ENCODE data around the gene SLC9A9. TPM values are rescaled to one million over a fixed set of nuclear protein-coding genes. Genes with fewer than 3 reads are reported as not detected.
A peak's percentile ranks its signal among the peaks of the same experiment; 100 is the strongest.

Gene SLC9A9
- total RNA-seq, 1 donor from 2014 or later = 3.5 TPM

- H3K27me3 Mint-ChIP-seq (ENCODE audit: unreplicated experiment) = no peaks in the 10 kb centered on the region
- TF ChIP-seq, protein P1, sequence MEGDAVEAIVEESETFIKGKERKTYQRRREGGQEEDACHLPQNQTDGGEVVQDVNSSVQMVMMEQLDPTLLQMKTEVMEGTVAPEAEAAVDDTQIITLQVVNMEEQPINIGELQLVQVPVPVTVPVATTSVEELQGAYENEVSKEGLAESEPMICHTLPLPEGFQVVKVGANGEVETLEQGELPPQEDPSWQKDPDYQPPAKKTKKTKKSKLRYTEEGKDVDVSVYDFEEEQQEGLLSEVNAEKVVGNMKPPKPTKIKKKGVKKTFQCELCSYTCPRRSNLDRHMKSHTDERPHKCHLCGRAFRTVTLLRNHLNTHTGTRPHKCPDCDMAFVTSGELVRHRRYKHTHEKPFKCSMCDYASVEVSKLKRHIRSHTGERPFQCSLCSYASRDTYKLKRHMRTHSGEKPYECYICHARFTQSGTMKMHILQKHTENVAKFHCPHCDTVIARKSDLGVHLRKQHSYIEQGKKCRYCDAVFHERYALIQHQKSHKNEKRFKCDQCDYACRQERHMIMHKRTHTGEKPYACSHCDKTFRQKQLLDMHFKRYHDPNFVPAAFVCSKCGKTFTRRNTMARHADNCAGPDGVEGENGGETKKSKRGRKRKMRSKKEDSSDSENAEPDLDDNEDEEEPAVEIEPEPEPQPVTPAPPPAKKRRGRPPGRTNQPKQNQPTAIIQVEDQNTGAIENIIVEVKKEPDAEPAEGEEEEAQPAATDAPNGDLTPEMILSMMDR (IDR thresholded peaks at IDR 0.05) = no peak
- H3K4me1 Mint-ChIP-seq (ENCODE audit: unreplicated experiment) = peaks cover 28% of the 10 kb centered on the region
- H3K27ac Mint-ChIP-seq (ENCODE audit: unreplicated experiment) = peak overlapping the region; percentile 71
- peaks cover 4% of the 10 kb centered on the region for H3K36me3 Mint-ChIP-seq (ENCODE audit: unreplicated experiment)
- DNase-seq (ENCODE audit: extremely low spot score, unreplicated experiment) = no peak
- no peaks in the 10 kb centered on the region for H3K9me3 Mint-ChIP-seq (ENCODE audit: unreplicated experiment)
- H3K4me3 Mint-ChIP-seq (ENCODE audit: unreplicated experiment) = no peak overlapping the region
Observed at GRCh38 chr3:143657391-143657790, 190.9 kb downstream of the SLC9A9 start.

DNA sequence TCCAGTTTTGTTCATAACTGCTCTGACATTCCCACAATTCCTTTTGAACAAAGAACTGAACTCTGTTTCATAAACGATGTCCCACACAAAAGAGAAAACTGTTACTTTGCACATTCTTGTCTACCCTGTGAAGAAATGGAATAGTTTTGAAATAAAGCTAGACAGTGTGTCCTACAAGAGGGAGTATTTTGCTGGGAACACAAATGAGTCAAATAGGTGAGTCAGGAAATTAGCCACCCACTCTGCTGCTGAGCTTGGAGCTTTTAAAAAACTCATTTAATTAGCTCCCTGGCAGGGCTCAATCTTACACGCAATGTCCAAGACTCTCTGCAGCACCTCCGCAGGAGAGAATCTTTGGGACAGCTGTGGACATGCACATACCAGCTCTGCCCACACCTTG is 193.4 kb downstream of the SLC9A9 start:
- Mint-ChIP-seq H3K9me3 (ENCODE audit: unreplicated experiment) (no peaks in the 10 kb centered on the region), H3K27ac (ENCODE audit: unreplicated experiment) (no peak overlapping the region), H3K27me3 (ENCODE audit: unreplicated experiment) (no peaks in the 10 kb centered on the region), H3K36me3 (ENCODE audit: unreplicated experiment) (peaks cover 2% of the 10 kb centered on the region), H3K4me1 (ENCODE audit: unreplicated experiment) (peaks cover 37% of the 10 kb centered on the region), H3K4me3 (ENCODE audit: unreplicated experiment) (no peak overlapping the region)
- TF ChIP-seq, protein P1 (IDR thresholded peaks at IDR 0.05) = no peak
- no peak for DNase-seq (ENCODE audit: extremely low spot score, unreplicated experiment)

DNA sequence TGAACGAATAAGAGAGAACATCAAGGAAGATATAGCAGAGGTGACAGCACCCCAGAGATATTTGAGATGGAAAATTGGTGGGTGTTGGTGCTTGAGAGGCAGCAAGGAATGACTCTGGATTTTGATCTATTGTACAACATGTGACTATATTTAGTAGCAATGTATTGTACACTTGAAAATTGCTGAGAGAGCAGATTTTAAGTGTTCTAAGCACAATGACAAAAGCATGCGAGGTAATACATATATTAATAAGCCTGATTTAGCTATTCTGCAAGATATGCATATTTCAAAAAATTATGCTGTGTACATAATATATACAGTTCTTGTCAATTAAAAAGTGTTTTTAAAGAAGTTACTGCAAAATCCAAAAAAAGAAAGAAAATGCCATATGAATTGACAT is 194.3 kb downstream of the SLC9A9 start:
- Mint-ChIP-seq H3K36me3 (ENCODE audit: unreplicated experiment) (no peaks in the 10 kb centered on the region), H3K9me3 (ENCODE audit: unreplicated experiment) (no peaks in the 10 kb centered on the region), H3K27ac (ENCODE audit: unreplicated experiment) (no peak overlapping the region), H3K4me3 (ENCODE audit: unreplicated experiment) (no peak overlapping the region), H3K27me3 (ENCODE audit: unreplicated experiment) (no peaks in the 10 kb centered on the region), H3K4me1 (ENCODE audit: unreplicated experiment) (peaks cover 33% of the 10 kb centered on the region)
- TF ChIP-seq, protein P1 (IDR thresholded peaks at IDR 0.05) = no peak
- DNase-seq (ENCODE audit: extremely low spot score, unreplicated experiment) = no peak

GRCh38 chr3:143653493-143653892 is 194.8 kb downstream of the SLC9A9 start:
- H3K27me3 Mint-ChIP-seq (ENCODE audit: unreplicated experiment) = no peaks in the 10 kb centered on the region
- peaks cover 29% of the 10 kb centered on the region for H3K4me1 Mint-ChIP-seq (ENCODE audit: unreplicated experiment)
- TF ChIP-seq, protein P1 (IDR thresholded peaks at IDR 0.05) = no peak
- DNase-seq (ENCODE audit: extremely low spot score, unreplicated experiment) = no peak
- H3K36me3 Mint-ChIP-seq (ENCODE audit: unreplicated experiment) = no peaks in the 10 kb centered on the region
- no peak overlapping the region for H3K27ac Mint-ChIP-seq (ENCODE audit: unreplicated experiment)
- H3K4me3 Mint-ChIP-seq (ENCODE audit: unreplicated experiment) = no peak overlapping the region
- no peaks in the 10 kb centered on the region for H3K9me3 Mint-ChIP-seq (ENCODE audit: unreplicated experiment)

GRCh38 chr3:143652118-143652517 is 196.2 kb downstream of the SLC9A9 start:
- Mint-ChIP-seq H3K4me3 (ENCODE audit: unreplicated experiment) (no peak overlapping the region), H3K27me3 (ENCODE audit: unreplicated experiment) (no peaks in the 10 kb centered on the region), H3K36me3 (ENCODE audit: unreplicated experiment) (no peaks in the 10 kb centered on the region), H3K9me3 (ENCODE audit: unreplicated experiment) (no peaks in the 10 kb centered on the region), H3K27ac (ENCODE audit: unreplicated experiment) (no peak overlapping the region), H3K4me1 (ENCODE audit: unreplicated experiment) (peaks cover 18% of the 10 kb centered on the region)
- TF ChIP-seq, protein P1 (IDR thresholded peaks at IDR 0.05) = no peak
- DNase-seq (ENCODE audit: extremely low spot score, unreplicated experiment) = no peak

Data from osteocyte (in vitro differentiated cells).